Activated CD4-positive, alpha-beta T cell treated with anti-CD3 and anti-CD28 coated beads for 4 hours (primary cell): ENCODE measurements around the gene KCNQ1.

Experiments
- DNase-seq, 2 donors: peaks; one replicate each; pipeline ENCODE4 v3.0.0-alpha.2; 2020

Gene KCNQ1

GRCh38 chr11:2527621-2528291, 82.9 kb downstream of the KCNQ1 start:
- no peak for DNase-seq

GRCh38 chr11:2528301-2529050, 83.7 kb downstream of the KCNQ1 start:
- no peak for DNase-seq

DNA sequence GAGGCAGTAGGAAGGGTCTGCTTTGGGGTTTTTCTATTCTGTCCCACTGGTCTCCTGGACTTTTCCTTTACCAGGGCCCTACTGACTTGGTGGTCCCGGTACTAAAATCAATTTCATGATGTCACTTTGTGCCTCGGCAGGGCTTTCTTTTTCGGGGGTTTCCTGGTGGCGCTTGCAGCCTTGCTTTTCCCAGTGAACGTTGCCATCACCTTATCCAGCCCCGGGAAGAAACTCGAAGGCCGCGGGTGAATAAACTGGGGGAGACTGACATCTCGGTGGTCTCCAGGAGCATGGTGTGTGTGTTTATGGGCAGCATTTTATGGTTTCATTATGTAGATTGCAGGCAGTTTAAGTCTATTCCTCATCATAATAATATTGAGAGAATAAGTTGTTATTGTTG, 84.4 kb downstream of the KCNQ1 start:
- no peak for DNase-seq

GRCh38 chr11:2529636-2530035, 84.8 kb downstream of the KCNQ1 start:
- DNase-seq = no peak

DNA sequence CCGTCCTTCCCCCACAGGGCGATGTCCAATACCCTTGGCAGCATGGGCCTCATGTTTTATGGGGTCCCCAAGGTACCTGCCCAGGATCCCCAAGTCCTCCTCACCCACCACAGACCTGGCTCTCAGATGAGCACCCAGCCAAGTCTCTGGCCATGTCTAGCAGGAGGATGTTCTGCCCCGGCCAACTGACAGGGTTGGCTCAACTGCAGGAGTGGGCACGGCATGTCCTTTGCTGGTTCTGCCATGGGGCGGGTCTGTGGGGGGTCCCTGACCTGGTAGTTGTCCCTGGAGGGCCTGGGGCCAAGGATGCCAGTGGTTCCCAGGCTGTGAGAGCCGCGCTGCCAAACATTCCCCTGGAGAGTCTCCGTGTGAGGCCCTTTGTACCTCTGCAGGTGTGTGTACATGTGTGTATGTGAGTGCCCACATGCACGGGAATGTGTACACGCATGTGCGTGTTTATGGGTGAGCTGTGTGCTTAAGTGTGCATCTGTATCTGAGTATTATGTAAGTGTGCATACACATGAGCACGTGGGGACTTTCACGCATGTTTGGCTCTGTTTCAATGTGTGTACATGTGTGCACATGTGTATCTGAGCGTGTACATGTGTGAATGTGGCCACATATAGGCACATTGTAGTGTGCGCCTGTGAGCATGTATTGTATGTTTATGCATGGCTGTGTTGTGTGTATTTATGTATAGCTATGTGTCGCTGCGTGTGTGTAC, 85.5 kb downstream of the KCNQ1 start:
- DNase-seq = no peak

- no peak for DNase-seq
These were observed 86.0 kb downstream of the KCNQ1 start for GRCh38 chr11:2530855-2531200.

- peak; percentile 63 to 65 for DNase-seq
These were observed 86.6 kb downstream of the KCNQ1 start for GRCh38 chr11:2531277-2531986.

- DNase-seq = no peak
These were observed 87.3 kb downstream of the KCNQ1 start for GRCh38 chr11:2531987-2532703.

- DNase-seq = peak; percentile 90 to 94
These were observed 88.1 kb downstream of the KCNQ1 start for GRCh38 chr11:2532704-2533586.

- DNase-seq = no peak
These were observed 88.9 kb downstream of the KCNQ1 start for GRCh38 chr11:2533587-2534133.

DNA sequence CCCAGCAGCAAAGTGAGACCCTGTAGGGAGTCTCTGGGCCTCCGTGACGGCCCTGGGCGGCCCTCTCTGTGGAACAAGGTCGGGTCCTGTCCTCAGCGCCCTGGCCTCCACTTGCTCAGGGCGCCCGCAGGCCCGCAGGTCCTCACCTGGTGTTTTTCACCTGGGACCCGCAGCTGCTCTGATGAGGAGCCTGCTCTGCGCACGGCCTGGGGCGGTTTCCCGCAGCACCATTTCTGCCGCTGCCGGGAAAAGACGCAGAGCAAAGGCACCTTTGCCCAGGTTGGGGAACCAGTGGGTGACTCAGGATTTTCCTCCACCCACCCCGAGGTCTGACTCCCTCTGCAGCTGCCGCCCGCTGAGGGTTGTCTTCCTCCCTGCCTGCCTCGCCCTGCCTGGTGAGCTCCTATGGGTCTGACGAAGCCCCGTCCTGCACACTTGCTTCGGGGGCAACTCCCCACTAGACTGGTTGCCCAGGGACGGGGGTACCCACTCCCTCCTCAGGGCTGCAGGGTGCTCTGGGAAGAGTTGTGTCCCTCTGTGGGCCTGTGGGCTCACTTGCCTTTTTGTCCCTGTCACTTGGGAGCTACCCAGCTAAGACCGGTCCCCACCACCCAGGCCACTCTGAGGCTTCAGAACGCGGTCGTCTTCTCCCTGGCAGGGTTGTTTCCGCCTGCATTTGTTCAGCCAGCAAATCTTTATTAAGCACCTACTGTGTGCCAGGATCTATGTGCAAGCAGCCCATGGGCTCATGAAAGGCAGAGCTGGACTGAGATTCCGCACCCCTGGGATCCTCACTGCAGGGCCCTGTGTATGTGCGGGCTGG, 89.5 kb downstream of the KCNQ1 start:
- DNase-seq = no peak

DNA sequence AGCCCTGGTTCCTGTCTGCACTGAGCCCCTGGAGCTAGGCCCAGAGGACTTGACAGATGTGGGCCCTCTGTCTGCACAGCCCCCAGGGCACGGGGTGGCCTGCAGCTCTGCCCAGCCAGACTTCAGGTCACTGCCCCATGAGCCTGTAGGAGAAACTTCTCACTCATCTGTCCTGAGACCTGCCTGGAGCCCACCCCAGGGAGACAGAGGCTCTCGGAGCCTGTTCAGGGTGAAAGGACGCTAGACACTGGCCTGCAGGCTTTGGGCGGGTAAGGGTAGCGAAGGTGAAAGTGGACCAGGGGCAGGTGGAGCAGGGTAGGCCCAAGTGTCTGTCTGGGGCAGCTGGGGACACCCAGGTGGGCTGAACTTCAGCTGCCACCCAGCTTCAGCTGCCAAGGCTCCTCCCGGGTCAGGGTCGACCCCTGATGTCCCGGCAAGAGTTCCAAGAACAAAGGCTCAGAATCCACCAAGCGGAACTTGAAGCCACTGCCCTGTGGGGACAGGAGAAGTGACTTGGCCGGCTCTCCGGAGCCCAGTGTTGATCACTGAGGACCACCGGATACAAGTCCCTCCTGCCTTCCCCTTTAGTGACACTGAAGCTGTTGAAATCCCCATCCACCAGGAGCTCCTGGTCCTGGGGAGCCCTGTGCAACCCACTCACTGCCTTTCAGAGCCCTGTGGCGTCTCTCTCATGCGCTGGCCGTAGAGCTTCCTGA, 90.3 kb downstream of the KCNQ1 start:
- no peak for DNase-seq

- DNase-seq = no peak
These were observed 91.0 kb downstream of the KCNQ1 start for GRCh38 chr11:2535673-2536439.

GRCh38 chr11:2536440-2536989, 91.7 kb downstream of the KCNQ1 start:
- no peak for DNase-seq

GRCh38 chr11:2537010-2537705, 92.3 kb downstream of the KCNQ1 start:
- no peak for DNase-seq

- no peak for DNase-seq
These were observed 93.3 kb downstream of the KCNQ1 start for GRCh38 chr11:2537896-2538724.

GRCh38 chr11:2538951-2539350, 94.1 kb downstream of the KCNQ1 start:
- DNase-seq = no peak
